K562 (cell line): ENCODE measurements around the gene ATF3. TPM values are rescaled to one million over a fixed set of nuclear protein-coding genes. Genes with fewer than 3 reads are reported as not detected.

Experiments used
- ATAC-seq: fragments of 200-7000 bp; cut with Tn5 transposase; 3 replicates; pipeline ENCODE4 v1.9.1; 2020; ENCODE audit warnings: moderate library complexity
- BruUV-seq: library from RNA; stranded (reverse); fragments of 400-500 nt; replicated peaks from 2 replicates; lab custom pipeline; 2021; lab: Mats Ljungman, UMichigan
- CTCF ChIA-PET: fragments of 300-600 bp; formaldehyde crosslinking; extraction: SDS; loops from one replicate; lab custom pipeline; 2021; ENCODE audit warnings: low intra/inter-chr PET ratio; lab: Yijun Ruan, JAX
- POLR2A ChIA-PET: fragments of 300-600, 350-650 bp; sonication (Branson Sonifier 250); formaldehyde crosslinking; extraction: SDS; loops from one replicate; lab custom pipeline; 2021; ENCODE audit warnings: antibody characterized with exemption, inconsistent platforms; lab: Yijun Ruan, JAX
- DNase-seq, 4 experiments: peaks; one replicate each; pipeline versions ENCODE4 v3.0.0 to v3.0.0-alpha.2; 2011 to 2018; ENCODE audit warnings: low spot score in 3 of 4, mixed read lengths in 3 of 4; ENCODE audit errors: extremely low read depth in 1 of 4
- FAIRE-seq: peaks from 2 replicates; lab custom pipeline; 2011; peaks lifted over from hg19 to GRCh38; lab: Jason Lieb, UNC
- H2AFZ ChIP-seq: 2 replicates; pipeline ENCODE4 v1.6.0; 2011; ENCODE audit warnings: low read depth, low read length, control low read depth, inconsistent platforms
- H3K27ac ChIP-seq: fragments of 200-600 bp; 3 replicates; pipeline ENCODE4 v1.8.0; 2011; ENCODE audit warnings: low read depth, mild to moderate bottlenecking, control low read depth, inconsistent platforms, low read length, moderate library complexity, mixed read lengths; ENCODE audit errors: extremely low read depth
- H3K27me3 ChIP-seq, 2 experiments: fragments of 300-600 bp in 1 of 2; 2 replicates in 1 of 2; 3 replicates in 1 of 2; pipeline versions ENCODE4 v1.6.0 to v1.8.0; 2011; ENCODE audit warnings: inconsistent platforms in 2 of 2, low read length in 2 of 2, mild to moderate bottlenecking in 1 of 2, mixed read lengths in 1 of 2, moderate library complexity in 1 of 2; ENCODE audit not compliant: control insufficient read depth in 2 of 2, insufficient read depth in 2 of 2
- H3K36me3 ChIP-seq: fragments of 300-600 bp; 3 replicates; pipeline ENCODE4 v1.8.0; 2011; ENCODE audit warnings: mild to moderate bottlenecking, low read length, inconsistent platforms; ENCODE audit not compliant: control insufficient read depth, insufficient read depth
- H3K4me1 ChIP-seq, 2 experiments: fragments of 200-600 bp in 1 of 2; replicated peaks in 1 of 2; 2 replicates in 1 of 2; 3 replicates in 1 of 2; pipeline versions ENCODE4 v1.5.1 to v1.8.0; 2011; ENCODE audit warnings: inconsistent platforms in 2 of 2, low read length in 2 of 2, mild to moderate bottlenecking in 1 of 2, mixed read lengths in 1 of 2, moderate library complexity in 1 of 2; ENCODE audit not compliant: control insufficient read depth in 2 of 2, insufficient read depth in 2 of 2
- H3K4me2 ChIP-seq: 2 replicates; pipeline ENCODE4 v1.6.1; 2011; ENCODE audit warnings: low read length, control low read depth, inconsistent platforms, mixed read lengths; ENCODE audit not compliant: insufficient read depth
- H3K4me3 ChIP-seq: fragments of 200-600 bp; sonication (generic), shearing (Covaris generic); 2 replicates; pipeline ENCODE4 v1.5.1; 2016; ENCODE audit warnings: control low read depth, inconsistent platforms
- H3K79me2 ChIP-seq: fragments of 200-600 bp; 3 replicates; pipeline ENCODE4 v1.8.0; 2011; ENCODE audit warnings: low read length, inconsistent platforms; ENCODE audit not compliant: control insufficient read depth, insufficient read depth
- H3K9ac ChIP-seq, 2 experiments: 2 replicates each; pipeline versions ENCODE4 v1.6.0 to v1.6.1; 2011; ENCODE audit warnings: low read depth in 2 of 2, low read length in 2 of 2, control low read depth in 1 of 2, inconsistent platforms in 1 of 2, mild to moderate bottlenecking in 1 of 2, mixed read lengths in 1 of 2; ENCODE audit not compliant: insufficient read depth in 1 of 2
- H3K9me1 ChIP-seq: one replicate; pipeline ENCODE4 v1.6.0; 2011; ENCODE audit warnings: inconsistent platforms, mild to moderate bottlenecking, low read length, moderate library complexity; ENCODE audit not compliant: control insufficient read depth, insufficient read depth
- H3K9me3 ChIP-seq: replicated peaks from 2 replicates; pipeline ENCODE4 v1.5.1; 2011; ENCODE audit warnings: low read depth, low read length, inconsistent platforms; ENCODE audit not compliant: control insufficient read depth, insufficient read depth
- H4K20me1 ChIP-seq: replicated peaks from 2 replicates; pipeline ENCODE4 v1.6.1; 2011; ENCODE audit warnings: low read length, inconsistent platforms, mixed read lengths; ENCODE audit not compliant: control insufficient read depth, insufficient read depth
- CEBPB ChIP-seq: fragments of 450-650 bp; IDR thresholded peaks from 2 replicates; pipeline ENCODE4 v1.6.1; 2016; ENCODE audit warnings: missing genetic modification characterization, missing compliant biosample characterization
- CEBPG ChIP-seq, 3 experiments: fragments of 200-800 bp in 1 of 3; sonication (Bioruptor generic) in 1 of 3; sonication (generic) in 1 of 3; formaldehyde crosslinking in 1 of 3; IDR thresholded peaks in 2 of 3; conservative IDR thresholded peaks in 1 of 3; 2 replicates each; pipeline versions ENCODE4 v1.6.1 to v1.8.0; 2016 to 2022; ENCODE audit warnings: missing compliant biosample characterization in 2 of 3, missing genetic modification characterization in 2 of 3, mild to moderate bottlenecking in 1 of 3, missing genetic modification reagents in 1 of 3
- HMGN3 ChIP-seq: IDR thresholded peaks from 2 replicates; pipeline ENCODE4 v1.6.1; 2011; ENCODE audit warnings: borderline replicate concordance, low read depth, mild to moderate bottlenecking, mixed read lengths, low read length; ENCODE audit not compliant: insufficient read length; ENCODE audit errors: extremely low read depth
- WGBS: fragments of 100-300 bp; shearing (Covaris generic); methylation state at CpG from one replicate; pipeline ENCODE4 v1.1.6; 2016; ENCODE audit warnings: low coverage, mixed read lengths; ENCODE audit not compliant: insufficient coverage; ENCODE audit errors: missing lambda C conversion rate; 5-methylcytosine and 5-hydroxymethylcytosine counted together
- in situ Hi-C: fragments of 300-500 bp; cut with MboI; formaldehyde crosslinking; loops from 4 replicates; pipeline ENCODE4 v1.15.0; 2018; ENCODE audit warnings: inconsistent platforms, mixed read lengths
- intact Hi-C: fragments of 100-400 bp; cut with micrococcal nuclease; formaldehyde crosslinking; loops from 2 replicates; pipeline ENCODE4 v1.14.2; 2022
- polyA plus RNA-seq, 8 experiments: library from polyadenylated mRNA; depleted of rRNA in 4 of 8; stranded (reverse) in 5 of 8; unstranded in 3 of 8; fragments of >200 nt; fragmentation: Nextera tagmentation in 2 of 8; fragmentation: Illumina TruSeq in 1 of 8; extraction: Ambion mirVana in 2 of 8; extraction: Trizol in 1 of 8; gene quantifications; 2 replicates each; pipeline versions ENCODE4 v1.2.1 to v1.2.3, GENCODE V29; 2011 to 2014; ENCODE audit warnings: inconsistent platforms in 1 of 8, missing spikeins in 1 of 8
- total RNA-seq, 7 experiments: library from RNA; depleted of rRNA in 6 of 7; stranded (reverse); fragments of >200 nt in 6 of 7; fragmentation: Illumina TruSeq in 2 of 7; extraction: Trizol in 2 of 7; gene quantifications; 2 replicates each; pipeline versions ENCODE4 v1.2.1 to v1.2.3, GENCODE V29; 2011 to 2021; ENCODE audit warnings: low replicate concordance in 1 of 7

The ATF3 gene
- total and polyA plus RNA-seq, 9 of the 15 experiments (the other 6 are each of a cell fraction or from before 2014, with no cell fraction given), result 3.5 to 28.2 (median 19.8) TPM

- H4K20me1 ChIP-seq, result peaks cover 4% of the 10 kb centered on the region; the same call in 1 of the 2 replicates
- H3K9ac ChIP-seq, result no peak overlapping the region; a peak in 1 of 4 replicates
- FAIRE-seq (no peak), DNase-seq (no peak), ATAC-seq (no peak)
- H3K27me3 ChIP-seq, result peaks cover 8 to 30% of the 10 kb centered on the region in 2 experiments; a peak in 4 of 5 replicates
- no TSS peak for BruUV-seq
- TF ChIP-seq HMGN3 (no peak), CEBPB (tag) (peak; percentile 73), CEBPG (CRISPR knock-in tag; IDR thresholded peaks at IDR 0.05) (no peak), CEBPG (tag; conservative IDR thresholded peaks at IDR 0.05 in 1 of 2, IDR thresholded peaks at IDR 0.05 in 1 of 2) (peak; percentile 53 to 73)
- H3K4me1 ChIP-seq, result peaks cover 3 to 9% of the 10 kb centered on the region in 2 experiments; a peak in 4 of 5 replicates
- no peaks in the 10 kb centered on the region for H3K36me3 ChIP-seq
- H3K4me3 ChIP-seq, result no peak overlapping the region
- CTCF ChIA-PET, result interaction anchor here (1.2 to 1.9 kb wide), 3 partner anchors 8 to 331 kb away, joined by 3 to 14 read pairs (median 8); no protein-coding TSS in a partner anchor
- H3K27ac ChIP-seq, result no peak overlapping the region
- H3K9me1 ChIP-seq, result no peaks in the 10 kb centered on the region
- WGBS, result 19% methylated on average over 11 of the region's 11 CpGs
- no peaks in the 10 kb centered on the region for H3K79me2 ChIP-seq
- in situ Hi-C loops (no loop called here), intact Hi-C loops (loop anchor here (1.0 to 5.0 kb wide), 6 partner anchors 118 to 403 kb away; no protein-coding TSS in a partner anchor)
- POLR2A ChIA-PET, result interaction anchor here (0.7 to 1.3 kb wide), 9 partner anchors 10 to 776 kb away, joined by 3 to 6 read pairs (median 3); partner anchors contain the start of gene ATF3
- no peaks in the 10 kb centered on the region for H3K9me3 ChIP-seq
- H2AFZ ChIP-seq, result no peak overlapping the region
- H3K4me2 ChIP-seq, result no peak overlapping the region
Observed at GRCh38 chr1:212664409-212665199, 56.0 kb downstream of the ATF3 start.
